GM12878 (cell line): ENCODE results near the gene LRBA. TPM values are rescaled to one million over a fixed set of nuclear protein-coding genes. Genes with fewer than 3 reads are reported as not detected.

Experiments
- FOS ChIP-seq: IDR thresholded peaks from 3 replicates; pipeline ENCODE4 v1.6.1; 2011; ENCODE audit warnings: borderline replicate concordance; ENCODE audit not compliant: insufficient read length; ENCODE audit errors: extremely low read depth
- SIX5 ChIP-seq: IDR thresholded peaks from 2 replicates; pipeline ENCODE4 v1.6.1; 2011; ENCODE audit warnings: mild to moderate bottlenecking, low read depth, low read length, moderate library complexity; ENCODE audit not compliant: severe bottlenecking
- TCF3 ChIP-seq: IDR thresholded peaks from 2 replicates; pipeline ENCODE4 v1.6.1; 2012; ENCODE audit warnings: low read depth, mild to moderate bottlenecking, low read length, borderline replicate concordance; ENCODE audit not compliant: insufficient read depth
- ZNF24 ChIP-seq: fragments of 450-650 bp; IDR thresholded peaks from 2 replicates; pipeline ENCODE4 v1.6.1; 2017; ENCODE audit warnings: antibody characterized with exemption, mild to moderate bottlenecking
- polyA plus RNA-seq, 11 experiments: library from polyadenylated mRNA; depleted of rRNA in 4 of 11; unstranded in 6 of 11; stranded (reverse) in 5 of 11; fragments of >200 nt; fragmentation: Nextera tagmentation in 4 of 11; fragmentation: Illumina TruSeq in 1 of 11; extraction: Ambion mirVana in 4 of 11; extraction: Trizol in 1 of 11; gene quantifications; 1 replicate in 1 of 11; 2 replicates in 10 of 11; pipeline versions ENCODE4 v1.2.1 to v1.2.3, GENCODE V29; 2011 to 2016; ENCODE audit warnings: inconsistent platforms in 2 of 11, missing spikeins in 2 of 11, low read depth in 1 of 11
- total RNA-seq, 4 experiments: library from RNA; depleted of rRNA in 3 of 4; stranded (reverse); fragments of >200 nt in 3 of 4; fragmentation: Illumina TruSeq in 1 of 4; extraction: Trizol in 1 of 4; gene quantifications; 2 replicates each; pipeline versions ENCODE4 v1.2.1 to v1.2.3, GENCODE V29; 2013 to 2021
- TF ChIP-seq, protein P1 (sequence below): IDR thresholded peaks from 2 replicates; pipeline ENCODE4 v1.6.1; 2012; ENCODE audit warnings: improper control_type of control experiment, low read depth, low read length; ENCODE audit not compliant: insufficient replicate concordance
- TF ChIP-seq, protein P2 (sequence below): fragments of 450-650 bp; IDR thresholded peaks from 2 replicates; pipeline ENCODE4 v1.6.1; 2018; ENCODE audit warnings: mild to moderate bottlenecking, low read depth, moderate library complexity; ENCODE audit not compliant: partially characterized antibody
- TF ChIP-seq, protein P3 (sequence below): fragments of 450-650 bp; IDR thresholded peaks from 2 replicates; pipeline ENCODE4 v1.6.1; 2017; ENCODE audit warnings: borderline replicate concordance

Gene LRBA
- total and polyA plus RNA-seq, 10 of the 15 experiments (the other 5 are each of a cell fraction or from before 2014, with no cell fraction given): 20.3 to 93.4 (median 55.0) TPM

DNA sequence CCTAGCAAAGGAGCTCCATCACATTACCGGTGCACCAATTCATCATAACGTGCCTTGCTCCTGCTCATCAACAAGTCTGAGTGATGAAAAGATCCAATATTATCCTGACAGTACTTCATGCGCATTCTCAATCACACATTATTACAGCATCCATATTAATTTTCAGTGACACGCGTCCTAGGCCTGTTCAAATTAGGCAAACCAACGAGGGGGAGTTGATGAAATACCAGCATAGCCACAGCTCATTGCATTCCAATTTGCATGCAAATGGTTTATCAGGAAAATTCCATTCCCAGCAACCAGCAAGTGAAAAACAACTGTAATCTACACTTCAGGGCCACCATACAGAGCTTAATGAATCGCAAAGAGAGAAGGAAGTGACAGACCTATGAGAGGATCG lies 699.9 kb downstream of the LRBA start (continued):
- TF ChIP-seq, protein P1, sequence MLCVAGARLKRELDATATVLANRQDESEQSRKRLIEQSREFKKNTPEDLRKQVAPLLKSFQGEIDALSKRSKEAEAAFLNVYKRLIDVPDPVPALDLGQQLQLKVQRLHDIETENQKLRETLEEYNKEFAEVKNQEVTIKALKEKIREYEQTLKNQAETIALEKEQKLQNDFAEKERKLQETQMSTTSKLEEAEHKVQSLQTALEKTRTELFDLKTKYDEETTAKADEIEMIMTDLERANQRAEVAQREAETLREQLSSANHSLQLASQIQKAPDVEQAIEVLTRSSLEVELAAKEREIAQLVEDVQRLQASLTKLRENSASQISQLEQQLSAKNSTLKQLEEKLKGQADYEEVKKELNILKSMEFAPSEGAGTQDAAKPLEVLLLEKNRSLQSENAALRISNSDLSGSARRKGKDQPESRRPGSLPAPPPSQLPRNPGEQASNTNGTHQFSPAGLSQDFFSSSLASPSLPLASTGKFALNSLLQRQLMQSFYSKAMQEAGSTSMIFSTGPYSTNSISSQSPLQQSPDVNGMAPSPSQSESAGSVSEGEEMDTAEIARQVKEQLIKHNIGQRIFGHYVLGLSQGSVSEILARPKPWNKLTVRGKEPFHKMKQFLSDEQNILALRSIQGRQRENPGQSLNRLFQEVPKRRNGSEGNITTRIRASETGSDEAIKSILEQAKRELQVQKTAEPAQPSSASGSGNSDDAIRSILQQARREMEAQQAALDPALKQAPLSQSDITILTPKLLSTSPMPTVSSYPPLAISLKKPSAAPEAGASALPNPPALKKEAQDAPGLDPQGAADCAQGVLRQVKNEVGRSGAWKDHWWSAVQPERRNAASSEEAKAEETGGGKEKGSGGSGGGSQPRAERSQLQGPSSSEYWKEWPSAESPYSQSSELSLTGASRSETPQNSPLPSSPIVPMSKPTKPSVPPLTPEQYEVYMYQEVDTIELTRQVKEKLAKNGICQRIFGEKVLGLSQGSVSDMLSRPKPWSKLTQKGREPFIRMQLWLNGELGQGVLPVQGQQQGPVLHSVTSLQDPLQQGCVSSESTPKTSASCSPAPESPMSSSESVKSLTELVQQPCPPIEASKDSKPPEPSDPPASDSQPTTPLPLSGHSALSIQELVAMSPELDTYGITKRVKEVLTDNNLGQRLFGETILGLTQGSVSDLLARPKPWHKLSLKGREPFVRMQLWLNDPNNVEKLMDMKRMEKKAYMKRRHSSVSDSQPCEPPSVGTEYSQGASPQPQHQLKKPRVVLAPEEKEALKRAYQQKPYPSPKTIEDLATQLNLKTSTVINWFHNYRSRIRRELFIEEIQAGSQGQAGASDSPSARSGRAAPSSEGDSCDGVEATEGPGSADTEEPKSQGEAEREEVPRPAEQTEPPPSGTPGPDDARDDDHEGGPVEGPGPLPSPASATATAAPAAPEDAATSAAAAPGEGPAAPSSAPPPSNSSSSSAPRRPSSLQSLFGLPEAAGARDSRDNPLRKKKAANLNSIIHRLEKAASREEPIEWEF: no peak
- TF ChIP-seq FOS: no peak
- TF ChIP-seq SIX5: no peak
- TF ChIP-seq, protein P2, sequence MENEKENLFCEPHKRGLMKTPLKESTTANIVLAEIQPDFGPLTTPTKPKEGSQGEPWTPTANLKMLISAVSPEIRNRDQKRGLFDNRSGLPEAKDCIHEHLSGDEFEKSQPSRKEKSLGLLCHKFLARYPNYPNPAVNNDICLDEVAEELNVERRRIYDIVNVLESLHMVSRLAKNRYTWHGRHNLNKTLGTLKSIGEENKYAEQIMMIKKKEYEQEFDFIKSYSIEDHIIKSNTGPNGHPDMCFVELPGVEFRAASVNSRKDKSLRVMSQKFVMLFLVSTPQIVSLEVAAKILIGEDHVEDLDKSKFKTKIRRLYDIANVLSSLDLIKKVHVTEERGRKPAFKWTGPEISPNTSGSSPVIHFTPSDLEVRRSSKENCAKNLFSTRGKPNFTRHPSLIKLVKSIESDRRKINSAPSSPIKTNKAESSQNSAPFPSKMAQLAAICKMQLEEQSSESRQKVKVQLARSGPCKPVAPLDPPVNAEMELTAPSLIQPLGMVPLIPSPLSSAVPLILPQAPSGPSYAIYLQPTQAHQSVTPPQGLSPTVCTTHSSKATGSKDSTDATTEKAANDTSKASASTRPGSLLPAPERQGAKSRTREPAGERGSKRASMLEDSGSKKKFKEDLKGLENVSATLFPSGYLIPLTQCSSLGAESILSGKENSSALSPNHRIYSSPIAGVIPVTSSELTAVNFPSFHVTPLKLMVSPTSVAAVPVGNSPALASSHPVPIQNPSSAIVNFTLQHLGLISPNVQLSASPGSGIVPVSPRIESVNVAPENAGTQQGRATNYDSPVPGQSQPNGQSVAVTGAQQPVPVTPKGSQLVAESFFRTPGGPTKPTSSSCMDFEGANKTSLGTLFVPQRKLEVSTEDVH: no peak
- TF ChIP-seq, protein P3, sequence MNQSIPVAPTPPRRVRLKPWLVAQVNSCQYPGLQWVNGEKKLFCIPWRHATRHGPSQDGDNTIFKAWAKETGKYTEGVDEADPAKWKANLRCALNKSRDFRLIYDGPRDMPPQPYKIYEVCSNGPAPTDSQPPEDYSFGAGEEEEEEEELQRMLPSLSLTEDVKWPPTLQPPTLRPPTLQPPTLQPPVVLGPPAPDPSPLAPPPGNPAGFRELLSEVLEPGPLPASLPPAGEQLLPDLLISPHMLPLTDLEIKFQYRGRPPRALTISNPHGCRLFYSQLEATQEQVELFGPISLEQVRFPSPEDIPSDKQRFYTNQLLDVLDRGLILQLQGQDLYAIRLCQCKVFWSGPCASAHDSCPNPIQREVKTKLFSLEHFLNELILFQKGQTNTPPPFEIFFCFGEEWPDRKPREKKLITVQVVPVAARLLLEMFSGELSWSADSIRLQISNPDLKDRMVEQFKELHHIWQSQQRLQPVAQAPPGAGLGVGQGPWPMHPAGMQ: no peak
- TF ChIP-seq ZNF24: no peak
- TF ChIP-seq TCF3: no peak
